ENCODE data around the gene PRR18.

DNA sequence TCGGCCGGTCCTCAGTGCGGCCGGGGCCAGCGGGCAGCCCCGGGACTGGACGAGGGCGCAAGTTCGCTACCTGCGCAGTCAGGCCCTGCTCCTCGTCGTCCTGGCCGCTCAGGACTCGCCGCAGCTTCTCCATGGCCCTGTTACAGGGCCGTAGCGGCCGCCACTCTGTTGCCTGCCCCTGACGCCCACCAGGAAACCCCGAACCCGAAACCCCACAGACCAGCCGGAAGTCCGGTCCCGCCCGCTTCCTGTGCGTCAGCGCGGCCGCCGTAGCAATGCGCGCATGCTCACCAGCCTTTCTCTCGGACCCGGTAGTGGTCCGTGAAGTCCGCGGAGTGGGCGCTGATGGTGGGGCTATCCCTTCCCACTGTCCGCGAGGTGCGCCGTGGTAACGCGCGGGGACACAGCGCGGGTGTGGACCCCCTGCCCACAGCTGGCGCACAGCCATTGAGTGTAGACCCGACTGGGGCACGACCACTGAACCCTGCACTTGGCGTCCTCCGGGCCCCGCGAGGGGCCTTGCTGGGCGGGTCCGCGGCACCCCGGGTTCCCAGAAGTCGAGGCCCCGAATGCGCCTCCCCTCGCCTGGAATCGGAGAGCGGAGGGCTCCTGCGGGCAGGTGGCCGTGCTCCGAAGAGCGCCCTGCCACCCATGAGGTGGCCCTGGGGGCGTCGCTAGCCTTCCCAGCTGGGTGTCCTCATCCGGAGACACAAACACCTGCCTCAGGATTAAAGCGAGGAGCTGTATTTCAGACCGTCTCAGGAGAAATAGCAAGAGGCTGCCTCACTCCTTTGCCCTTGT lies 34.4 kb upstream of the PRR18 start, which contains the start of gene SFT2D1:
- TF ChIP-seq, protein P1, sequence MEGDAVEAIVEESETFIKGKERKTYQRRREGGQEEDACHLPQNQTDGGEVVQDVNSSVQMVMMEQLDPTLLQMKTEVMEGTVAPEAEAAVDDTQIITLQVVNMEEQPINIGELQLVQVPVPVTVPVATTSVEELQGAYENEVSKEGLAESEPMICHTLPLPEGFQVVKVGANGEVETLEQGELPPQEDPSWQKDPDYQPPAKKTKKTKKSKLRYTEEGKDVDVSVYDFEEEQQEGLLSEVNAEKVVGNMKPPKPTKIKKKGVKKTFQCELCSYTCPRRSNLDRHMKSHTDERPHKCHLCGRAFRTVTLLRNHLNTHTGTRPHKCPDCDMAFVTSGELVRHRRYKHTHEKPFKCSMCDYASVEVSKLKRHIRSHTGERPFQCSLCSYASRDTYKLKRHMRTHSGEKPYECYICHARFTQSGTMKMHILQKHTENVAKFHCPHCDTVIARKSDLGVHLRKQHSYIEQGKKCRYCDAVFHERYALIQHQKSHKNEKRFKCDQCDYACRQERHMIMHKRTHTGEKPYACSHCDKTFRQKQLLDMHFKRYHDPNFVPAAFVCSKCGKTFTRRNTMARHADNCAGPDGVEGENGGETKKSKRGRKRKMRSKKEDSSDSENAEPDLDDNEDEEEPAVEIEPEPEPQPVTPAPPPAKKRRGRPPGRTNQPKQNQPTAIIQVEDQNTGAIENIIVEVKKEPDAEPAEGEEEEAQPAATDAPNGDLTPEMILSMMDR (IDR thresholded peaks at IDR 0.05), result no peak
- TF ChIP-seq, protein P2, sequence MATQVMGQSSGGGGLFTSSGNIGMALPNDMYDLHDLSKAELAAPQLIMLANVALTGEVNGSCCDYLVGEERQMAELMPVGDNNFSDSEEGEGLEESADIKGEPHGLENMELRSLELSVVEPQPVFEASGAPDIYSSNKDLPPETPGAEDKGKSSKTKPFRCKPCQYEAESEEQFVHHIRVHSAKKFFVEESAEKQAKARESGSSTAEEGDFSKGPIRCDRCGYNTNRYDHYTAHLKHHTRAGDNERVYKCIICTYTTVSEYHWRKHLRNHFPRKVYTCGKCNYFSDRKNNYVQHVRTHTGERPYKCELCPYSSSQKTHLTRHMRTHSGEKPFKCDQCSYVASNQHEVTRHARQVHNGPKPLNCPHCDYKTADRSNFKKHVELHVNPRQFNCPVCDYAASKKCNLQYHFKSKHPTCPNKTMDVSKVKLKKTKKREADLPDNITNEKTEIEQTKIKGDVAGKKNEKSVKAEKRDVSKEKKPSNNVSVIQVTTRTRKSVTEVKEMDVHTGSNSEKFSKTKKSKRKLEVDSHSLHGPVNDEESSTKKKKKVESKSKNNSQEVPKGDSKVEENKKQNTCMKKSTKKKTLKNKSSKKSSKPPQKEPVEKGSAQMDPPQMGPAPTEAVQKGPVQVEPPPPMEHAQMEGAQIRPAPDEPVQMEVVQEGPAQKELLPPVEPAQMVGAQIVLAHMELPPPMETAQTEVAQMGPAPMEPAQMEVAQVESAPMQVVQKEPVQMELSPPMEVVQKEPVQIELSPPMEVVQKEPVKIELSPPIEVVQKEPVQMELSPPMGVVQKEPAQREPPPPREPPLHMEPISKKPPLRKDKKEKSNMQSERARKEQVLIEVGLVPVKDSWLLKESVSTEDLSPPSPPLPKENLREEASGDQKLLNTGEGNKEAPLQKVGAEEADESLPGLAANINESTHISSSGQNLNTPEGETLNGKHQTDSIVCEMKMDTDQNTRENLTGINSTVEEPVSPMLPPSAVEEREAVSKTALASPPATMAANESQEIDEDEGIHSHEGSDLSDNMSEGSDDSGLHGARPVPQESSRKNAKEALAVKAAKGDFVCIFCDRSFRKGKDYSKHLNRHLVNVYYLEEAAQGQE (IDR thresholded peaks at IDR 0.05; ENCODE audit: insufficient read depth in 1 of 2, low read depth in 2 of 2, low read length in 1 of 2), result 0 out of 4 replicates have a peak, but pooled peaks of 1 of the 2 experiments have one; percentile 22
- 0 out of 2 replicates have a peak, but pooled peaks have one; percentile 51 for TF ChIP-seq SIN3A (IDR thresholded peaks at IDR 0.05; ENCODE audit: borderline replicate concordance, insufficient read depth, low read depth, low read length)
